ENCODE results near the gene GPBP1.
A peak's percentile ranks its signal among the peaks of the same experiment; 100 is the strongest.
"Not testable (repeated sequence)": the region's sequence is repeated elsewhere in the genome, so short reads cannot be mapped to it uniquely, and the experiment has no call there.

GPBP1 gene

DNA sequence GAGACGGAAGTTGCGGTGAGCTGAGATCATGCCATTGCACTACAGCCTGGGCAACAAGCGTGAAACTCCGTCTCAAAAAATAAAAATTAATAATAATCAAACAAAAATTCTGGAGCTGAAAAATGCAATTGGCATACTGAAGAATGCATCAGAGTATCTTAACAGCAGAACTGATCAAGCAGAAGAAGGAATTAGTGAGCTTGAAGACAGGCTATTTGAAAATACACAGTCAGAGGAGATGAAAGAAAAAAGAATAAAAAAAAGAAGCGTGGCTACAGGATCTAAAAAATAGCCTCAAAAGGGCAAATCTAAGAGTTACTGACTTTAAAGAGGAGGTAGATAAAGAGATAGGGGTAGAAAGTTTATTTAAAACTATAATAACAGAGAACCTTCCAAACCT is 111.2 kb downstream of the GPBP1 start:
- not testable (repeated sequence) for DNase-seq (ENCODE audit: low spot score)

DNA sequence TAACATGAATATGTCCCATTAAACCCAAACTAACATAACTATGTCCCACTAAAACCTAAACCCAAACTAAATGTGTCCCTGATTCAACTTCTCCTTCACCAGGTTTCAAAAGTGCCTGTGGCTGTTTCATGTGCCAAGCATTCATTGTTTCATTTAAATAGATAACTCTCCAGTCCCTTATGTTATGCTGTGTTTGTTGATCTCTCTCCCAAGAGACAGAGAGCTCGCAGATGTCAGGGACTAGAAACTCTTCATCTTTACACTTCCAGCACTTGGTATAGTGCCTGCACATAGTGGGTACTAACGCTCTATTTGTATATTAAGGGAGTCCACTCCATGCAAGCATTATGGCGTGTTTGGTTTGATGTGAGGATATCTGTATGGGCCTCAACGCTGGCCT is 118.0 kb downstream of the GPBP1 start:
- no peak for DNase-seq (ENCODE audit: low spot score)

DNA sequence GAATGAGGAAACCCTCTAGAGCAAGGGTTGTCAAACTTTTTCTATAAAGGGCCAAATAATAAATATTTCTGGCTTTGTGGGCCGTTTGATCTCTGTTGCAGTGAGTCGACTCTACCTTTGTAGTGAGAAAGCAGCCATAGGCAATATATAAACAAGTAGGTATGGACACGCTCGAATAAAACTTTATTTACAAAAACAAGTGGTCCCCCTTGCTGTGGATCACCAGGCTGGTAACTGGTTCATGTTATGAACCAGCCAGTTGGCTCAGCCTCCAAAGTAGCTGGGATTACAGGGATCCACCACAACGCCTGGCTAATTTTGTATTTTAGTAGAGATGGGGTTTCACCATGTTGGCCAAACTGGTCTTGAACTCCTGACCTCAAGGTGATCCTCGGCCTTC is 118.5 kb downstream of the GPBP1 start:
- DNase-seq (ENCODE audit: low spot score), result no peak

DNA sequence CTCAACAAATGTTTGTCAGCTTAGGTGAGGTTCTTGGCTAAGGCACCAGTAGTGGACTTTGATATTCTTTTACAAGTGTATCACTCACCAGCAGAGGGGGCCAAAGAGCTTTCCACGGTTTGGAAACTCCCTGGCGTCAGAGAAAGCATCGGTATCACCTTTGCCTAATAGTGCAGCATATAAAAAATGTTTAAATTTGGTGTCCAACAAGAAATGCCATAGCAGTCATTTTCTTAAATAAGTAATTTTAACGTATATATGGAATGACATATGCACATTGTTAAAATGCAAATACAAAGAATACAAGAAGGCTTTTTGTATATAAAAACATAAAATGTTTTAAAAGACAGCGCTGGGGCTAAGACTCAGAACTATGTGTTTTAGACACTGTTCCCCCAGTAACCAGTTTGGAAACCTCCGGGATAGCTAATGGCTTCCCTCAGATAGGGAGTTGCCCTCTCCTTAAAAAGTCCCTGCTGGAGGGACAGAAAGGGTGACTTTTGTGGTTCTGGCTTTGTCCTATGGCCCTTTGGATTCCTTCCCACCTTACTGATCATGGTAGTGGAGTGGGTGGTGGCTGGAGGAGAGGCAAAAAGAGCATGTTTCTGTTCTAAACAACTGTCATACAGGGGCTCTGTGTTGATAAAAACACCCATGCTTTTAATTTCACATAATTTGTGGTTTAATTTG is 124.6 kb downstream of the GPBP1 start:
- peak; percentile 24 for DNase-seq (ENCODE audit: low spot score)

DNA sequence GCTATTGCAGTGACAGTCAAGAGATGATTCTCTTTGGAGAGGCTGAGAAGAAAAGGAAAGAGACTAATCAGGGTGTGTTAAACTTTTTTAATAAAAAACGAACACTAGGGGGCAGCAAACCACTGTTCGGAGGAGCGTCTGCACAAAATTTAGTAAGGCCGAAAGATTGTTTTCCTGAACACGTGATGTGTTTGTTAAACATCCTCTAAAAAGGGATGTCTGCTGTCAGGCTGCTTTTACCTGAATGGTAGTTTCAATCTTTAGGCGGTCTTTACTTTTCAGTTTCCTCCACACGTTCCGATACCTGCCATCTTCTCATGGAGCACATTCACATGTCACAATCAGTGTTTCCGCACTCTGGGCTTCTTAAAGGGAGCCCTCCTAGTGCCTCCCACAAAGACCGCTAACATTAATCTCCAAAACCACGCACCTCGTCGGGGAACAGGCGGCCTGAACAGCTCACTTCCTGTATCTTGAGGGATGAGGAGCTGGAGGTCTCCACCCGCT is 125.2 kb downstream of the GPBP1 start:
- DNase-seq (ENCODE audit: low spot score), result peak; percentile 47

DNA sequence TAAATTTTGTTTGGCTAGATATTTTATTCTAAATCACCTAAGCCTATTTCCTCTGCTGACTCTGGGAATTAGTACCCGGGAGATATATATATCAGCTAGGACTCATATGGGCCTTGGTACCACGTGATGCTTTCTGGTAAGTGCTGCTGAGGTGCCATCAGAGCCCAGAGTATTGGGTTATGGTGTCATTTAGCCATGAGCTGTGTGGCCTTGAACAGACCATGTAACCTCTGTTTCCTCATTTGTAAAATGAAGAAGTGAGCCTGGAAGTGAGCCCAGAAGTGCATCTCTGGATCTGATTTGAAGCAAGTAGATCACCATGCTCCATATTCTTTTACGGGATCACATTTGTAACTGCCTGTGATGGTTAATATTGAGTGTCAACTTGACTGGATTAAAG is 126.1 kb downstream of the GPBP1 start:
- DNase-seq (ENCODE audit: low spot score), result no peak

DNA sequence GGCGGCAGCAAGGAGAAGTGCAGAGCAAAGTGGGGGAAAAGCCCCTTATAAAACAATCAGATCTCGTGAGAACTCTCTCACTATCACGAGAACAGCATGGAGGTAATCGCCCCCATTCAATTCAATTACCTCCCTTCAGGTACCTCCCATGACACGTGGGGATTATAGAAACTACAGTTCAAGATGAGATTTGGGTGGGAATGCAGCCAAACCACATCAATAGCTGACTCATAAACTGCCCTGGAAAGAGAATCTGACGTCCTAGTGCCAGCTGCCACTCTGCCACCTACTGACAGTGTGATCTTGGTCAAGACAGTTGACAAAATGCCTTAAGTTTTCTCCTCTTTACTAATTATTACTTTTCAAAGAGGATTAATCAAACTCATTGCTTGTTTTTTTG is 128.3 kb downstream of the GPBP1 start:
- DNase-seq (ENCODE audit: low spot score), result peak; percentile 36

DNA sequence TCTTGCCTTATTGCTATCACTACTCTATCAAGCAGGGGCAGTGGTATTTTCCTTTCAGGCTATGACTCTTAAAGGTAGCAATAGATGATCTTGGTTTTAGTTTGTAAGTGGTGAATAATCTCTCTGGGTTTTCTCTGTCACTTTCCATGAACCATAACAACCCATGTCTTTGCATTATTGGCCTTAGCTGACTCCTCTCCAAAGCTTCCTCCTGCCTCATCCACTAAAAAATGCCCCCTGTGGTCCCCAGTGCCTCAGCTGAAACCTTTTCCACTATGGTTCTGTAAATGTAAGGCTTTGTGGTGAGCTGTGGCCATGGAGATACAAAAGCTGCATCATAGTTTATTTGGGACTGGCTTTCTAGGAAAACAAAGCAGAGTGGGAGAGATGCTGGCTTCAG is 128.8 kb downstream of the GPBP1 start:
- no peak for DNase-seq (ENCODE audit: low spot score)

DNA sequence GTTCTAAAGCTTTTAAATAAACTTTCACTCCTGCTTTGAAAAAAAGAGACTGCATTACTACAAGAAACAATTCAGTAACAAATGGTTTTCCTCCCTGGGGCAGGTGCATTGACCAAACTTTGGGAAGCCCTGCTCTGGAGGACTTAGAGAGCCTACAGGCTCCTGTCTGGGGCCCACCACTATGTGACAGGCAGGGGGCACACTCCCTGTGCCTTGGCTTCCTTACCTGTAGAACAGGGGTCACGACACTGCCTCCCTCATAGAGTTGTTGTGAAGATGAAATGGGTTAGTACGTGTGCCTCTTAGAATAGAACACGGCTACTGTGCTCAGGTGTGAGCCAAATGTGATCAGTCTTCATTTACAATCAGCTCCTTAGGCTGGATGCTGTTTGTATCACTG is 130.1 kb downstream of the GPBP1 start:
- no peak for DNase-seq (ENCODE audit: low spot score)

DNA sequence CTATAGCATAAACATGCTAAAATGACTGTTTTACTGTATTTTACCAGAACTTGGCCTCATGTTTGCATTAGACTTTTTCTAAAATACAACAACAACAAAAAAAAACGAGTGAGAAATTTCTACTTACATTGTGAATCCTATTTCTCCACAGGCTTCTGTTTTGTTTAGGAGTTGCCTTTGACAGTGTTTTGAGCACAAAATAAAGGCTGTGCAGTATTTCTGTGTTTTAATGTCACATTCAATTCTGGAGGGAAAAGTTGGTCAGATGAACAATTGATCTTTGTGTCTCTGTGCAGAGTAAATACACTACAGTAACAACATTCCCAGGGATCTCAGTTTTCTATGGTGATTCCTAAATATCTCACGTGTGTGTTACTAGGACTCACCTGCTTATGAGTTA is 131.1 kb downstream of the GPBP1 start:
- DNase-seq (ENCODE audit: low spot score), result no peak

DNA sequence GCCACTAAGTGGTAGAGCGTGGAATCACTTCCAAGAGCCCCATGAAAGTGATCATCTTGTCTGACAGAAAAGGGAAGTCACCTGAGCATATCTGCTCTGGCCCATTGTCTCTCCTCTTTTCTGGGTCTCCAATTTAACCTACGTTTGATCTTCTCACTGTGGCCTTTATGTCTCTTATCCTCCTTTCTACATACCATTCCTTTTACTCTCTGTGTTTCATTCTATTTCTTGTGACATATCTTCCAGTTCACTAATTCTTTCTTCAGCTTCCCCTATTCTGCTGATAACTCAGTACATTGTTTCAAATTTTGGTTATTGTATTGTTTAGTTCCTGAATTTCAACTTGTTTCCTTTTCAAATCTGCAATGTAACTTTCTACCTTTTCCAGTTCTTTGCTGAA is 132.5 kb downstream of the GPBP1 start:
- DNase-seq (ENCODE audit: low spot score), result no peak

DNA sequence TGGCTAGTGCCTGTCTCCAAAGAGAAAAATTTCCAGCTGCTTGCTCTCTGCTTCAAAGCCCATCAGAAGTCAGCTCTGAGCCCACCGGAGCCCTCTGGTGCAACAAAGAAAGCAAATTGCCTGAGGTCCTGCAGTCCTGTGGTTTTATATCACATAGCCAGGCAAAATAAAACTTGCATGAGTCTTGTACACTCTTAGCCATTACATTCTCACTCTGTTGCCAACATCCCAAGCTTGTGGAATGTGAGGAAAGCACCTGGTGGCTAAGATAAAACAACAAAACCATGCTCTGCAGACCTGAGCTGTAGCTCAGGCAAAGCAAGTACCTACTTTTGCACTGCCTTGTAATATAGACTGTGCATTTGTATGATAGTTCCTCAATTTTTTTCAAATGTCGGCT is 133.7 kb downstream of the GPBP1 start:
- DNase-seq (ENCODE audit: low spot score), result no peak

DNA sequence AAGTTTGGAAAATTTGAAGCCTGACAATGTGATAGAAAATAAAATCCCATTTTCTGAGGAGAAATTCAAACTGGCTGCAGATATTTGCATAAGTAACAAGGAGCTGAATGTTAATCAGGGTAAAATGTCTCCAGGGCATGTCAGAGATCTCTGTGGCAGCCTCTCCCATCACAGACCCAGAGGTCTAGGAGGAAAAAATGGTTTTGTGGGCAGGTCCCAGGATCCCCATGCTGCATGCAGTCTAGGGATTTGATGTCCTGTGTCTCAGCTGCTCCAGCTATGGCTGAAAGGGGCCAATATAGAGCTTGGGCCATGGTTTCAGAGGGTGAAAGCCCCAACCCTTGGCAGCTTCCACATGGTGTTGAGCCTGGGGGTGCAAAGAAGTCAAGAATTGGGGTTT is 135.2 kb downstream of the GPBP1 start:
- DNase-seq (ENCODE audit: low spot score), result not testable (repeated sequence)

DNA sequence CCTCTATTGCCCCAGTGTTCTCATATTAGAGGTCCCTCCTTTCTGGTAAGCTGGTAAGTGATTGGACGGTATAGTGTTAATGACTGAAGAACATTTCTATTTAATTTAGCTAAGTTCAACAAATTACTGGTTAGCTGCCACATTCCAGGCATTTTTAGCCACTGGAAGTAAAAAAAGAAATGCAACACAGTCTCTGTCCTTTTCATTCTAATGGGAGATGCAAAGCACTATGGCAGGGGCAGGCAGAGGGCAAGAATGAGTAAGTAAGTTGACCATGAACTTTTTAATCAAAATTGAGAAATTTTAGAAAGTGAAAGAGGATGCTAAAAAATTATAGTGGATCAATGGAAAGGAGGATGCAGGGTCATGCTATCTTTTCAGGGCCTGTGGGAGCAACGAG is 137.4 kb downstream of the GPBP1 start:
- DNase-seq (ENCODE audit: low spot score), result no peak

DNA sequence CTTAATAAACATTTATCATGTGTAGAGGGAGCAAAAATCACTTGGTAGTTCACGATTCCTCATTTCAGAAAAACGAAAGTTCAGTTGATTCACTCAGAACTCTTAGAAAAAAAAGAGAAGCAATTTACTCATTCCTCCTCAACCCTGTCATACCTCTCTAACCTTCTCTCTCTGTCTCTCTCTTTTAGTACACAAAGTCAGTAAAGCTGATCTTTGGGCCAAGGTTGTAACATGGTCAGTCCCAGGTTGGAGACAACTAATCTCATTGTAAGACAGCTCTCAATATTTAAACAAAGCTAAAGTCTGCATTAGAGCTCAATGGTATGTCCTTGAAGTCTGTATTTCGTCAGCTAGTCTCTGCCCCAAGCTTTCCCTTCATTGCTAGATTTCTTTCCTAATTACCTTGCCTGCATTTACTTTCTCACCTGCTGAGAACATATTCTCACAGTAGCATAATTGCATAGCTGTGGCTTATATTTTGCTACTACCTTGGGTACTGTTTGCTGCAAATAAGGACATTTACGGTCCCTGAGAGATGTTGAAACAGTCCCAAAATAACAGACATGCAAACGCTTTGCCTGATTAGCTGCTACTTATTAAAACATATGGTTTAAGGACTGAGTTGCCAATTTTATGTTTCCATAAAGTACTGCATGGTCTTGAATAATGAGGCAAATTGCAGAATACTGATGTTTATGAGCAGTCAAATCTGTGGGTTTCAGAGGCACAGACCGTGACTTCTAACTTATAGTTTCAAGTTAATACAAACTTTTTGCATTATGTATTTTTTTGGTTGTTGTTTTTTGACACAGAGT is 138.3 kb downstream of the GPBP1 start:
- DNase-seq (ENCODE audit: low spot score), result no peak

DNA sequence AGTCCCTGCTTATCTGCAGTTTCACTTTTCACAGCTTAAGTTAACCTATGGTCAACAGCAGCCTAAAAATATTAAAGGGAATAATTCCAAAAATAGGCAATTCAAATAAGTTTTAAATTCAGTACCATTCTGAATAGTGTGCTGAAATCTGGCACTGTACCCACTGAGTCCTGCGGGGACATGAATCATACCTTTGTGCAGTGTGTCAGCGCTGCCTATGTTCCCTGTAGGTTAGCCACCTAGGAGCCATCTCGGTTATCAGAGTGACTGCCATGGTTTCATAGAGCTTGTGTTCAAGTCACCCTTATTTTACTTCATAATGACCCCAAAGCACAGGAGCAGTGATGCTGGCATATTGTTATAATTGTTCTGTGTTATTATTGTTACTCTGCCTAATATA is 139.9 kb downstream of the GPBP1 start:
- DNase-seq (ENCODE audit: low spot score), result no peak
